Kidney (tissue), 14 donors: ENCODE data around the gene SMAGP. TPM values are rescaled to one million over a fixed set of nuclear protein-coding genes. Genes with fewer than 3 reads are reported as not detected.

Source experiments
- DNase-seq, 5 donors: peaks; one replicate each; pipeline ENCODE4 v3.0.0-alpha.2; 2013 to 2020
- FAIRE-seq: peaks from 2 replicates; lab custom pipeline; 2012; peaks lifted over from hg19 to GRCh38; lab: Jason Lieb, UNC
- H3K27ac ChIP-seq, 2 donors: one replicate each; pipeline ENCODE4 v1.7.0; 2013; ENCODE audit warnings: low read depth in 2 of 2, low read length in 2 of 2, inconsistent platforms in 1 of 2
- H3K27me3 ChIP-seq: one replicate; pipeline ENCODE4 v1.7.1; 2013; ENCODE audit warnings: low read length, inconsistent platforms; ENCODE audit not compliant: control insufficient read depth, insufficient read depth
- H3K36me3 ChIP-seq, 3 donors: one replicate each; pipeline versions ENCODE4 v1.7.0 to v1.7.1; 2013; ENCODE audit warnings: low read length in 3 of 3, control low read depth in 1 of 3, inconsistent platforms in 1 of 3; ENCODE audit not compliant: insufficient read depth in 3 of 3, control insufficient read depth in 2 of 3
- H3K4me1 ChIP-seq, 3 donors: one replicate each; pipeline versions ENCODE4 v1.7.0 to v1.7.1; 2013; ENCODE audit warnings: low read length in 3 of 3, inconsistent platforms in 1 of 3, low read depth in 1 of 3; ENCODE audit not compliant: control insufficient read depth in 2 of 3, insufficient read depth in 2 of 3
- H3K4me3 ChIP-seq, 3 donors: one replicate each; pipeline versions ENCODE4 v1.7.0 to v1.8.1; 2013; ENCODE audit warnings: low read length in 3 of 3, control low read depth in 1 of 3, inconsistent platforms in 1 of 3
- H3K9ac ChIP-seq, 3 donors: one replicate each; pipeline versions ENCODE4 v1.7.0 to v1.7.1; 2013; ENCODE audit warnings: low read length in 3 of 3, control low read depth in 1 of 3, inconsistent platforms in 1 of 3
- H3K9me3 ChIP-seq, 3 donors: one replicate each; pipeline versions ENCODE4 v1.7.0 to v1.7.1; 2013; ENCODE audit warnings: low read length in 3 of 3, control low read depth in 1 of 3, inconsistent platforms in 1 of 3; ENCODE audit not compliant: control insufficient read depth in 2 of 3, insufficient read depth in 1 of 3
- CTCF ChIP-seq: IDR thresholded peaks from 3 replicates; pipeline ENCODE4 v1.5.1; 2012; ENCODE audit warnings: mild to moderate bottlenecking, moderate library complexity, borderline replicate concordance; ENCODE audit not compliant: insufficient read depth; ENCODE audit errors: extremely low read depth
- intact Hi-C: fragments of 100-400 bp; cut with DNase I; formaldehyde crosslinking; loops from one replicate; pipeline ENCODE4 v1.11.1; 2022
- polyA plus RNA-seq: library from polyadenylated mRNA; stranded (reverse); fragments of 350-450 nt; fragmentation: Illumina TruSeq; extraction: RNeasy Lipid Tissue Mini Kit (QIAGEN cat#74804); gene quantifications from one replicate; pipeline ENCODE4 v1.2.3, GENCODE V29; 2014; ENCODE audit warnings: low read depth, low replicate concordance; ENCODE audit not compliant: insufficient read depth
- total RNA-seq: library from RNA; stranded (reverse); fragmentation: NEBNext Ultra II Directional; extraction: Animal tissue kit (Norgen Biotek cat#: 25700); gene quantifications from one replicate; pipeline ENCODE4 v1.2.1, GENCODE V29; 2021
- donor health status: control.
- donor health status: control.
- donor health status: control.
- donor health status: control.
- donor health status: control.
- donor health status: DM: yes; HTN: yes; CAD: no.
- donor health status: Normal renal cell carcinoma (clear cell type).

The SMAGP gene
- total and polyA plus RNA-seq, 2 donors from 2014 or later = 22.8 to 28.5 TPM

GRCh38 chr12:51197736-51198567, 72.3 kb downstream of the SMAGP start:
- TF ChIP-seq CTCF = no peak
- H3K9ac ChIP-seq = no peak overlapping the region
- H3K27me3 ChIP-seq = no peaks in the 10 kb centered on the region
- no peak for FAIRE-seq
- H3K27ac ChIP-seq = no peak overlapping the region
- no peak overlapping the region for H3K4me3 ChIP-seq
- DNase-seq = peak in 1 of 5 donors; percentile 26
- H3K9me3 ChIP-seq = no peaks in the 10 kb centered on the region
- peaks cover 0 to 4% (median 0%) of the 10 kb centered on the region in 3 donors for H3K36me3 ChIP-seq
- intact Hi-C loops = no loop called here
- H3K4me1 ChIP-seq = peaks cover 0 to 2% (median 0%) of the 10 kb centered on the region in 3 donors

GRCh38 chr12:51196547-51196946, 73.7 kb downstream of the SMAGP start:
- no peak for FAIRE-seq
- no peak for DNase-seq
- no peaks in the 10 kb centered on the region for H3K36me3 ChIP-seq
- intact Hi-C loops = no loop called here
- no peaks in the 10 kb centered on the region for H3K9me3 ChIP-seq
- no peak overlapping the region for H3K4me3 ChIP-seq
- H3K4me1 ChIP-seq = peaks cover 0 to 2% (median 0%) of the 10 kb centered on the region in 3 donors
- no peak for TF ChIP-seq CTCF
- H3K27me3 ChIP-seq = no peaks in the 10 kb centered on the region
- no peak overlapping the region for H3K27ac ChIP-seq
- H3K9ac ChIP-seq = no peak overlapping the region

- intact Hi-C loops = no loop called here
- H3K27ac ChIP-seq = no peak overlapping the region
- no peak for TF ChIP-seq CTCF
- no peak overlapping the region for H3K4me3 ChIP-seq
- H3K9me3 ChIP-seq = no peaks in the 10 kb centered on the region
- no peaks in the 10 kb centered on the region for H3K27me3 ChIP-seq
- H3K4me1 ChIP-seq = peaks cover 0 to 2% (median 0%) of the 10 kb centered on the region in 3 donors
- DNase-seq (no peak), FAIRE-seq (no peak)
- no peak overlapping the region for H3K9ac ChIP-seq
- H3K36me3 ChIP-seq = no peaks in the 10 kb centered on the region
Observed at GRCh38 chr12:51195841-51196240, 74.4 kb downstream of the SMAGP start.

Other genes with a start within 250 kb of the SMAGP start
- gene SLC11A2, start 244.0 kb downstream of the SMAGP start, total RNA-seq = 90.2 TPM
- gene SLC11A2, start 244.0 kb downstream of the SMAGP start, polyA plus RNA-seq = 22.3 TPM
- gene LETMD1, start 222.1 kb downstream of the SMAGP start, total RNA-seq = 54.4 TPM
- 68.2 TPM for gene LETMD1, start 222.1 kb downstream of the SMAGP start, polyA plus RNA-seq
- 29.6 TPM for gene CSRNP2, start 186.8 kb downstream of the SMAGP start, total RNA-seq
- 8.5 TPM for gene CSRNP2, start 186.8 kb downstream of the SMAGP start, polyA plus RNA-seq
- 31.2 TPM for gene TFCP2, start 97.3 kb downstream of the SMAGP start, total RNA-seq
- 15.2 TPM for gene TFCP2, start 97.3 kb downstream of the SMAGP start, polyA plus RNA-seq
- gene POU6F1, start 52.4 kb downstream of the SMAGP start, total RNA-seq = 20.0 TPM
- 5.2 TPM for gene POU6F1, start 52.4 kb downstream of the SMAGP start, polyA plus RNA-seq
- gene DAZAP2, start 31.6 kb downstream of the SMAGP start, total RNA-seq = 319 TPM
- gene DAZAP2, start 31.6 kb downstream of the SMAGP start, polyA plus RNA-seq = 363 TPM
- gene BIN2, start 53.8 kb upstream of the SMAGP start, total RNA-seq = 15.6 TPM
- 3.4 TPM for gene BIN2, start 53.8 kb upstream of the SMAGP start, polyA plus RNA-seq
- not detected for gene CELA1, start 76.3 kb upstream of the SMAGP start, total RNA-seq
- gene CELA1, start 76.3 kb upstream of the SMAGP start, polyA plus RNA-seq = not detected
- gene GALNT6, start 121.0 kb upstream of the SMAGP start, total RNA-seq = 16.8 TPM
- gene GALNT6, start 121.0 kb upstream of the SMAGP start, polyA plus RNA-seq = 2.1 TPM
- gene SLC4A8, start 154.4 kb upstream of the SMAGP start, total RNA-seq = 2.4 TPM
- gene SLC4A8, start 154.4 kb upstream of the SMAGP start, polyA plus RNA-seq = 3.4 TPM